ENCODE results near the gene PDE2A.

Gene PDE2A

GRCh38 chr11:72673943-72674828 is at the start of gene PDE2A:
TSS of gene PDE2A (minus strand) at chr11:72674422. CDS start at chr11:72674207, 215 bp downstream.
- H3K27ac ChIP-seq, result no peak within 1 kb of the TSS
- DNase-seq (ENCODE audit: low read depth, low spot score), result no peak

- H3K27ac ChIP-seq, result peak overlapping the region; percentile 84
- no peak for DNase-seq (ENCODE audit: low read depth, low spot score)
Measured at GRCh38 chr11:72723508-72723907, 49.3 kb upstream of the PDE2A start.

GRCh38 chr11:72722050-72722748 is 48.0 kb upstream of the PDE2A start:
- peak; percentile 75 for DNase-seq (ENCODE audit: low read depth, low spot score)
- peak overlapping the region; percentile 84 for H3K27ac ChIP-seq

- DNase-seq (ENCODE audit: low read depth, low spot score), result no peak
- peak overlapping the region; percentile 84 for H3K27ac ChIP-seq
Measured at GRCh38 chr11:72721689-72722049, 47.4 kb upstream of the PDE2A start.

GRCh38 chr11:72721276-72721675 is 47.1 kb upstream of the PDE2A start:
- no peak for DNase-seq (ENCODE audit: low read depth, low spot score)
- H3K27ac ChIP-seq, result peak overlapping the region; percentile 84

- no peak overlapping the region for H3K27ac ChIP-seq
- DNase-seq (ENCODE audit: low read depth, low spot score), result no peak
Measured at GRCh38 chr11:72720784-72721183, 46.6 kb upstream of the PDE2A start.

- H3K27ac ChIP-seq, result no peak overlapping the region
- no peak for DNase-seq (ENCODE audit: low read depth, low spot score)
Measured at GRCh38 chr11:72720047-72720446, 45.8 kb upstream of the PDE2A start.

- H3K27ac ChIP-seq, result no peak overlapping the region
- DNase-seq (ENCODE audit: low read depth, low spot score), result no peak
Measured at GRCh38 chr11:72719551-72719950, 45.3 kb upstream of the PDE2A start.

GRCh38 chr11:72719144-72719543 is 44.9 kb upstream of the PDE2A start:
- no peak overlapping the region for H3K27ac ChIP-seq
- no peak for DNase-seq (ENCODE audit: low read depth, low spot score)

GRCh38 chr11:72718101-72718501 is 43.9 kb upstream of the PDE2A start:
- no peak for DNase-seq (ENCODE audit: low read depth, low spot score)
- no peak overlapping the region for H3K27ac ChIP-seq

GRCh38 chr11:72716788-72717435 is 42.7 kb upstream of the PDE2A start:
- DNase-seq (ENCODE audit: low read depth, low spot score), result no peak
- no peak overlapping the region for H3K27ac ChIP-seq

GRCh38 chr11:72716290-72716689 is 42.1 kb upstream of the PDE2A start:
- DNase-seq (ENCODE audit: low read depth, low spot score), result no peak
- no peak overlapping the region for H3K27ac ChIP-seq

GRCh38 chr11:72712841-72713240 is 38.6 kb upstream of the PDE2A start:
- H3K27ac ChIP-seq, result no peak overlapping the region
- DNase-seq (ENCODE audit: low read depth, low spot score), result no peak

- no peak overlapping the region for H3K27ac ChIP-seq
- DNase-seq (ENCODE audit: low read depth, low spot score), result no peak
Measured at GRCh38 chr11:72712168-72712751, 38.0 kb upstream of the PDE2A start.

- no peak overlapping the region for H3K27ac ChIP-seq
Measured at GRCh38 chr11:72711141-72711540, 36.9 kb upstream of the PDE2A start.

GRCh38 chr11:72710278-72710677 is 36.1 kb upstream of the PDE2A start:
- no peak for DNase-seq (ENCODE audit: low read depth, low spot score)
- H3K27ac ChIP-seq, result no peak overlapping the region

More at GRCh38 chr11:72711141-72711540, 36.9 kb upstream of the PDE2A start:
- no peak for DNase-seq (ENCODE audit: low read depth, low spot score)

- DNase-seq (ENCODE audit: low read depth, low spot score), result no peak
- H3K27ac ChIP-seq, result no peak overlapping the region
Measured at GRCh38 chr11:72709478-72710238, 35.4 kb upstream of the PDE2A start.

GRCh38 chr11:72707032-72707431 is 32.8 kb upstream of the PDE2A start:
- no peak for DNase-seq (ENCODE audit: low read depth, low spot score)
- no peak overlapping the region for H3K27ac ChIP-seq

- DNase-seq (ENCODE audit: low read depth, low spot score), result no peak
- H3K27ac ChIP-seq, result no peak overlapping the region
Measured at GRCh38 chr11:72706579-72706978, 32.4 kb upstream of the PDE2A start.

Measured in epithelial cell of prostate (primary cell).